HG03045 (cell line): ENCODE results near the gene ASTN2.

Experiments used
- ATAC-seq: cut with Tn5 transposase; IDR thresholded peaks from one replicate; pipeline ENCODE4 v1.9.1; 2021; ENCODE audit warnings: mild to moderate bottlenecking, moderate library complexity; ENCODE audit not compliant: unreplicated experiment

The ASTN2 gene

GRCh38 chr9:117123729-117124128, 291.1 kb downstream of the ASTN2 start:
- ATAC-seq = no peak

GRCh38 chr9:117122953-117123352, 291.9 kb downstream of the ASTN2 start:
- no peak for ATAC-seq

DNA sequence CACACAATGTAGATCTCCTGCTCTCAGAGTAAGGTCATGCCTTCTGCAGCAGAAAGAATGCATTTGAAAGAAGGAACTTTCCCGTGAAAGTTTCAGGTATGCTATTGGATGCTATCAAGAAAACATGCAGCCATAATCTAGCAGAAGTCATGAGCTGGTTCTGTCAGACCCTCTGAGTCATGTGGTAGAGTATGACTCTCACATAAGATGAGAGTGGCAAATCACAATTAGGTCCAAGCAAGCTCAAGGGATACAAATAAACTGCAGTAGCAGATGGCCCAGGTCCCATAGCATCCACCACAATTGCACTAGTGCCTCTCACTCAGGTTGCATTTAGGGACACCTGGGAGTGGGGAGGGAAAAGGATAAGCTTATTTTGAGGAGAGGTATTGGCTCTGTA, 292.8 kb downstream of the ASTN2 start:
- ATAC-seq = no peak

- no peak for ATAC-seq
Observed at GRCh38 chr9:117121316-117121715, 293.5 kb downstream of the ASTN2 start.

DNA sequence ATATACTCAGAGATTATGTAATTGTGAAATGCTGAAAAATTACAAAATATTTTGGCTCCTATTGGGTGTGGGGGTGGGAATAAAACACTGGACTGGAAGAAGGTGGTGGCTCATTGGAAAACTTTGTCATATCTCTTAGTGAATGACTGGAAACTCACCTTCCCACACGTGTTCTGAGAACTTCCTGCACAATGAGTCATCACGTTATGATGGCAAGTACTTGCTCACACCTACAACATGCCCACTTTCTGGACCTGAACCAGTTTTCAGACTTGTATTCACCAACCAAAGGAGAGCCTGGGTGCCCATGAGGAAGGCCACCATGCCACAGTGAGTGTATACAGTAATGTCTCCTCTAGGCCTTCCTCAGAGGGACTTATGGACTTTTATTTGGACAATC, 294.8 kb downstream of the ASTN2 start:
- ATAC-seq = no peak

DNA sequence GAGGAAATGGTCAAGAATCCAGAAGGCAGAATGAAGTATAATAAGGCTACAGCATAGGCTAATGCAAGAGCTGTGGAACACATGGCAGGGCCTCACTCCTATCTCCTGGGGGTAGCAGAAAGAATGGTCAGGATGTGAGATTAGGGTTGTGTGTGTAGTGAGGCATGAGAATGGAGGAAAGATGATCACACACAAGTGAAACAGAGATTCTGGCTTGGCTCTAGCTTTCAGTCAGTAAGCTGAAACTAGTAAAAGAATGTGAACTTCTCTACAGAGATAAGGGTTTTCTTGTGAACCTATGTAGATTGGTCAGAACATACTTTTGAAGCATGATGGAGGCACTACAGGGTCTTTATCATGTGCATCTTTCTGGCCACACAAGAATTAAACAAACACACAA, 298.8 kb downstream of the ASTN2 start:
- ATAC-seq = no peak

GRCh38 chr9:117114768-117115167, 300.1 kb downstream of the ASTN2 start:
- no peak for ATAC-seq

DNA sequence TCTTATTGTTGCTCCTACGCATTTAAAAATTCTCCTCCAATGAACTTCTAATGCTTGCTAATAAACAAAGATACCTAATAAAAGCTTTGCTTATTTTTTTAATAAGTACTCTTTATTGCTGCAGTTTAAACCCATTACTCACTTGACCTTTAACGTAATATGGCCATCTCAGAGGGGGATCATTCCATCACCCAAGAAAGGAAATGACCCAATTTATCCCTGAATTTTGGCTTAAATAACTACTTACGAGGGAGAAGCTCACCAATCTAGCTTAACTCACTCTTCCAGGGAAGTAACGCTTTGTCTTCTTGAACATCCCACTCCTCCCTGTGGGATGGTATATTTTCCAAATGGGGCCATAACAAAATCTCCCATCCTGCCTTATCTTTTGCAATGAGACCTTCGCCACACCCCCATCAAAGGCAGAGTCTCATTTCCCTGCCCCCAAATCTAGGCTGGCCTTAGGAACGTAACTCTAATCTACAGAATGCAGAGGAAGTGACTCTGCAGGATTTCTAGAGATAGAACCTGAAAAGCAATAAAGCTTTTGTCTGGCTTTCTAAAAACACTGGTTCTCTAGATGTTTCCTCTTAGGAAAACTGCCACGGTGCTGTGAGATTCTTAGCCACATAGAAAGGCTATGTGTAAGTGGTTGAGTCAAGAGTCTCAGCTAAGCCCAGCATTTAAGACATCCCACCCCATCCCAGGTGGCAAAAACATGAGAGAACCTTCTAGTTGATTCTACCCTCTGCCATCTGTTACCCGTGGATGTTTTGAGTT, 310.0 kb downstream of the ASTN2 start:
- ATAC-seq = no peak

- no peak for ATAC-seq
Observed at GRCh38 chr9:117104206-117104605, 310.7 kb downstream of the ASTN2 start.

DNA sequence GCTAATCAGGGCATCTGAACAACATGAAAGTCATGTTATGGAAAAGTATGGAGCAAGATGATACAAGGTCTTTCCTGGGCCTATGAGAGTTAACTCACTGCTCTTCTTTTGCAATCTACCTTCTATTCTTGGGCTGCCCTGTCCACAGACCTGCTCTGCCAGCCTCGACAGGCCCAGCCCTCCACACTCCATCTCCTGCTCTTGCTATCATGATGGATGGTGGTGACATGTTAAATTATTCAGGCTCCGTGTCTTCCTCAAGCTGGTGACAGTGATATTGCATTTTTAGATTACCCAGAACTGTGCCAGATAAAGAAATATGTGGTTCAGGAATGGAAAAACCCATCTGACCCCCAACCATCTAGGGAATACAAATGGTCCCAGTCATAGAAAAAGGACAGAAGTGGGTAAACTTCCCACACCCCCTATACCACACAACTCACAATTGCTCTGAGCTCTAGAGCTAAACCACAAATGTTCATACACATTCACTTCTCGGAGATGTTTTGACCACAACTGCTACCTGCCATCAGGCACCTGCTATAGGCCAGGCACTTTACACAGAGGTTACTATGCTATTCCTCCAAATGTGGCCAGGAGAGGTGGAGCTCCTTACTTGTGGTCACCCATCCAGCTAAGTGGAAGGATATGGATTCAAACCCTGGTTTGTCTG, 311.3 kb downstream of the ASTN2 start:
- ATAC-seq = no peak

DNA sequence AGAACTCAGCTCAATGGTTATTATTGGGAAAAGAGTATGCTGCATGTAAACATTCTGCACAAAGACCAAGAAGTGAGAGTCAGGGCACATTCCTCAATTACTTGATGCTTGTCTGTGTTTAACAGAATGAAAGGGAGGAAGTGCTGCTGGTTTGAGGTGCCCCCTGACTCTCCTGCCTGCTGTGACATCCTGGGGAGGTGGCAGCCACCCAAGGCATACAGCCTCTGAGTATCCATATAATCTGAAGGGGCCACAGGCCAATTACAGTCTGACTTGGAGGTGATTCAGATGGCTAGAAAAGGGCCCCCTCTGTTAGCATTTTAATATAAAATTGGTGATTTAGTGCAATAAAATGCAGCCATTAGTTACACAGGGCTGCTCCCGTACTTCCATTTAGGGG, 313.8 kb downstream of the ASTN2 start:
- no peak for ATAC-seq

- no peak for ATAC-seq
Observed at GRCh38 chr9:117098331-117098730, 316.5 kb downstream of the ASTN2 start.

DNA sequence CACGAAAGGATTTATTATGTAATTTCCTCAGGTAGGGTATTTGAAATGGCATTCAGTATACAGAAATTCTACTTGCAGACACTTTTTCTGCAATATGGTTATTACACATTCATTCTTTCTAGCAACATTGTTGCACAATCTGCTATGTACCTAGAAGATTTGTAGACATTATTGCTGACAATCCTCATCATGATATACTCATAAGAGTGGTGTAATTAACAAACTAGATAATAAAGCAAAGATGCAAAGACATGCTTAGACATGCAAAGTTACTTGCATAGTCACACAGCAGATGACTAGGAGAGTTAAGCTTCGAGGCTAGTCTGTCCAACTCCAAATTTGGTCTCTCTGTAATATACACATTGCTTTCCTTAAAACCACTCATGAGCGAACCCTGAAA, 317.1 kb downstream of the ASTN2 start:
- no peak for ATAC-seq

DNA sequence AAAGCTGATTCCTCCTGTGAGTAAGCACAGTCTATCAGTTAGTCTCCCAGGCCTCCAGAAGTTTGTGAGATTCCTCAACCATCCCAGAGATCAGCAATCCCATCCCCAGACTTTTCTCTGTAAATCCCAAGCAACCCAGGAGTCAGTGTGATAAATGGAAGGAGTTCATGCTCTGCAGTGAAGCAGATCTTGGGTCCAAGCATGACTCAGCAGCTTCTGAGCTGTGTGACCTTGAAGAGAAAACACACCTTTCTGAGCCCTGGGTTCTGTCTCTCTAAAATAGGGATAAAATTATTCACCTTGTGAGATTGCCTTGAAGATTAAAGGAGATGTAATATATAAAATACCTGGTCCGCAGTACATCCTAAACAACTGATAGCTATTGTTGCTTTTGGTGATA, 318.7 kb downstream of the ASTN2 start:
- no peak for ATAC-seq

GRCh38 chr9:117095081-117095480, 319.8 kb downstream of the ASTN2 start:
- no peak for ATAC-seq

- no peak for ATAC-seq
Observed at GRCh38 chr9:117093891-117094844, 320.7 kb downstream of the ASTN2 start.

DNA sequence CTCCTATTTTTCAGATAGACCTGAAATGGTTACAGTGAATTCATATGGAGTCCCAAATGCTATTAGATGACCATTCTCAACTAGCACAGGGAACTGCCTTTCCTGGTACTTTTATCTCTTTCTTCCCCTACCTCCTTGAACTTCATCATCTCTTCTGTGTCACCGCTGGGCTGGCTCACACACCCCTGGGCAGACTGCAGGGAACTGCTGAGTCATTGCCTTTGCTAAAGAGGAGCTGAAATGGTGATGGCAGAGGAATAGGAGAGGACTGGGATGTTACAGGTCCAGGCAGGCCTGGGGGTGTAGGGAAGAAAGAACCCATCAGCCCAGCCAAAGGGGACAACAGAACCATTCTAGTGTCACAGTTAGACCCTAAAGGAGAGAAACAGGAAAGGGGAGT, 322.3 kb downstream of the ASTN2 start:
- no peak for ATAC-seq

GRCh38 chr9:117091529-117091928, 323.3 kb downstream of the ASTN2 start:
- no peak for ATAC-seq

DNA sequence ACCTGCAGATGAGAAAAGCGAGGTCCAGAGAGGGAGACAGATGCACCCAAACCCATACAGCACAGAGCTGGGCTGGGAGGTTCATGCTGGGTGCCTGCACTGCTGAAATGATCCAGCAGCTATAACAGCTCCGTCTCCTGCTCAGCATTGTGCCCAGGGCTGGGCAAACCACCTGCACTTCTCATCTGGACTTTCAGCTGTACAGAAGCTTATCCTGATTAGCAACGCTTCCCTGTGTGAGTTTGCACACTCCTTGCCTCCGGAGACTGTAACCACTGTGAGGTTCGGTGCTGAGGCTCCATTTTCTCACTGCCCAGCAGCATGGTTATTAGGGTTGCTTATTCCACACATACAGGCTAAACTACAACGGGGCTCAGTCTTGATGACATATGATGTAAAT, 326.1 kb downstream of the ASTN2 start:
- no peak for ATAC-seq

- ATAC-seq = no peak
Observed at GRCh38 chr9:117088140-117088539, 326.7 kb downstream of the ASTN2 start.

- no peak for ATAC-seq
Observed at GRCh38 chr9:117084221-117084620, 330.6 kb downstream of the ASTN2 start.
